Cardiac muscle cell (in vitro differentiated cells and primary cell): ENCODE results near the gene YPEL4. TPM values are rescaled to one million over a fixed set of nuclear protein-coding genes. Genes with fewer than 3 reads are reported as not detected.
A peak's percentile ranks its signal among the peaks of the same experiment; 100 is the strongest.

Experiments used
- DNase-seq, 2 donors: peaks; one replicate each; pipeline versions ENCODE4 v3.0.0 to v3.0.0-alpha.2; 2010 to 2017; ENCODE audit warnings: low read depth in 1 of 2, low spot score in 1 of 2
- H3K27ac ChIP-seq: fragments of 200-600 bp; sonication (generic); 2 replicates; pipeline ENCODE4 v1.5.1; 2016
- H3K27me3 ChIP-seq: fragments of 200-600 bp; sonication (generic); 2 replicates; pipeline ENCODE4 v1.6.0; 2016; ENCODE audit warnings: control low read depth
- H3K36me3 ChIP-seq: fragments of 200-600 bp; sonication (generic); 2 replicates; pipeline ENCODE4 v1.5.1; 2016; ENCODE audit warnings: control low read depth
- H3K4me1 ChIP-seq: fragments of 200-600 bp; sonication (generic); 2 replicates; pipeline ENCODE4 v1.8.1; 2017; ENCODE audit warnings: low read depth, mild to moderate bottlenecking, mixed run types
- H3K4me3 ChIP-seq: fragments of 200-600 bp; sonication (generic); 2 replicates; pipeline ENCODE4 v1.5.1; 2016; ENCODE audit warnings: mild to moderate bottlenecking
- H3K9me3 ChIP-seq: fragments of 200-600 bp; sonication (generic); 2 replicates; pipeline ENCODE4 v1.5.1; 2017; ENCODE audit warnings: low read depth, mild to moderate bottlenecking, control low read depth
- polyA plus RNA-seq: library from polyadenylated mRNA; unstranded; fragments of >200 nt; fragmentation: Nextera tagmentation; extraction: Ambion mirVana; gene quantifications from 2 replicates; pipeline ENCODE4 v1.2.1, GENCODE V29; 2016
- total RNA-seq: library from RNA; depleted of rRNA; stranded (reverse); fragments of >200 nt; gene quantifications from 2 replicates; pipeline ENCODE4 v1.2.3, GENCODE V29; 2016
- TF ChIP-seq, protein P1 (sequence below): IDR thresholded peaks from 2 replicates; pipeline ENCODE4 v1.5.1; 2012; ENCODE audit warnings: low read depth, mild to moderate bottlenecking, low read length

The YPEL4 gene
- total and polyA plus RNA-seq, 2 experiments from 2014 or later: 1.1 to 1.3 TPM

DNA sequence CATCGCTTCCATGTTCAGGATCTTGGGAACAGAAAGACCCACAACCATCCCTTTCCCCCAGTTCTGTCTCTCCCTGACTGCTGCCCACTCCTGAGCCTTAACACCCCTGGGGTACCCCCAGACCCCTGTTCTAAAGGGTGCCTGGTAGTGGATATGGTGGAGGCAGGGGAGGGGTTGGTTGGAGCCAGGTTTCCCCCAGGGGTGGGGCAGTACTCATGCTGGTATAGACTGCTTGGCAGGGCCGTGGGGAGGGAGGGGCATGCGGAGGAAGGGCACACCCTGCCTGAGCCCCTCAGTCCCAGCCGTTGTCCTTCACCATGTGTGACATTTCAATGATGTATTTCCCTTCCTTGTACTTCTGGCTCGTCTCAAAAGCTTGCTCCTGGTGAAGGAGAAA, 4.0 kb downstream of the YPEL4 start:
- Histone ChIP-seq H3K4me3 (no peak overlapping the region), H3K4me1 (peaks cover 75% of the 10 kb centered on the region), H3K27me3 (no peaks in the 10 kb centered on the region), H3K27ac (peak overlapping the region; percentile 55), H3K9me3 (no peaks in the 10 kb centered on the region), H3K36me3 (no peaks in the 10 kb centered on the region)
- TF ChIP-seq, protein P1, sequence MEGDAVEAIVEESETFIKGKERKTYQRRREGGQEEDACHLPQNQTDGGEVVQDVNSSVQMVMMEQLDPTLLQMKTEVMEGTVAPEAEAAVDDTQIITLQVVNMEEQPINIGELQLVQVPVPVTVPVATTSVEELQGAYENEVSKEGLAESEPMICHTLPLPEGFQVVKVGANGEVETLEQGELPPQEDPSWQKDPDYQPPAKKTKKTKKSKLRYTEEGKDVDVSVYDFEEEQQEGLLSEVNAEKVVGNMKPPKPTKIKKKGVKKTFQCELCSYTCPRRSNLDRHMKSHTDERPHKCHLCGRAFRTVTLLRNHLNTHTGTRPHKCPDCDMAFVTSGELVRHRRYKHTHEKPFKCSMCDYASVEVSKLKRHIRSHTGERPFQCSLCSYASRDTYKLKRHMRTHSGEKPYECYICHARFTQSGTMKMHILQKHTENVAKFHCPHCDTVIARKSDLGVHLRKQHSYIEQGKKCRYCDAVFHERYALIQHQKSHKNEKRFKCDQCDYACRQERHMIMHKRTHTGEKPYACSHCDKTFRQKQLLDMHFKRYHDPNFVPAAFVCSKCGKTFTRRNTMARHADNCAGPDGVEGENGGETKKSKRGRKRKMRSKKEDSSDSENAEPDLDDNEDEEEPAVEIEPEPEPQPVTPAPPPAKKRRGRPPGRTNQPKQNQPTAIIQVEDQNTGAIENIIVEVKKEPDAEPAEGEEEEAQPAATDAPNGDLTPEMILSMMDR: no peak
- DNase-seq: peak in 1 of 2 donors; percentile 40

- no peaks in the 10 kb centered on the region for H3K9me3 ChIP-seq
- H3K27ac ChIP-seq: peak overlapping the region; percentile 55
- peaks cover 75% of the 10 kb centered on the region for H3K4me1 ChIP-seq
- TF ChIP-seq, protein P1: peak; percentile 83
- H3K36me3 ChIP-seq: no peaks in the 10 kb centered on the region
- peak; percentile 81 to 86 for DNase-seq
- no peaks in the 10 kb centered on the region for H3K27me3 ChIP-seq
- H3K4me3 ChIP-seq: no peak overlapping the region
Observed at GRCh38 chr11:57644748-57645688, 4.7 kb downstream of the YPEL4 start.

GRCh38 chr11:57643802-57644201, 5.9 kb downstream of the YPEL4 start:
- DNase-seq: peak in 1 of 2 donors; percentile 67
- H3K9me3 ChIP-seq: no peaks in the 10 kb centered on the region
- H3K36me3 ChIP-seq: no peaks in the 10 kb centered on the region
- H3K4me3 ChIP-seq: no peak overlapping the region
- peaks cover 68% of the 10 kb centered on the region for H3K4me1 ChIP-seq
- TF ChIP-seq, protein P1: peak; percentile 27
- H3K27ac ChIP-seq: peak overlapping the region; percentile 55
- no peaks in the 10 kb centered on the region for H3K27me3 ChIP-seq

- Histone ChIP-seq H3K27ac (peak overlapping the region; percentile 100), H3K4me1 (peaks cover 47% of the 10 kb centered on the region), H3K4me3 (peak overlapping the region; percentile 92), H3K9me3 (no peaks in the 10 kb centered on the region), H3K36me3 (no peaks in the 10 kb centered on the region), H3K27me3 (no peaks in the 10 kb centered on the region)
- DNase-seq: peak; percentile 71 to 75
- TF ChIP-seq, protein P1: peak; percentile 61
Observed at GRCh38 chr11:57641011-57641807, 8.5 kb downstream of the YPEL4 start.

DNA sequence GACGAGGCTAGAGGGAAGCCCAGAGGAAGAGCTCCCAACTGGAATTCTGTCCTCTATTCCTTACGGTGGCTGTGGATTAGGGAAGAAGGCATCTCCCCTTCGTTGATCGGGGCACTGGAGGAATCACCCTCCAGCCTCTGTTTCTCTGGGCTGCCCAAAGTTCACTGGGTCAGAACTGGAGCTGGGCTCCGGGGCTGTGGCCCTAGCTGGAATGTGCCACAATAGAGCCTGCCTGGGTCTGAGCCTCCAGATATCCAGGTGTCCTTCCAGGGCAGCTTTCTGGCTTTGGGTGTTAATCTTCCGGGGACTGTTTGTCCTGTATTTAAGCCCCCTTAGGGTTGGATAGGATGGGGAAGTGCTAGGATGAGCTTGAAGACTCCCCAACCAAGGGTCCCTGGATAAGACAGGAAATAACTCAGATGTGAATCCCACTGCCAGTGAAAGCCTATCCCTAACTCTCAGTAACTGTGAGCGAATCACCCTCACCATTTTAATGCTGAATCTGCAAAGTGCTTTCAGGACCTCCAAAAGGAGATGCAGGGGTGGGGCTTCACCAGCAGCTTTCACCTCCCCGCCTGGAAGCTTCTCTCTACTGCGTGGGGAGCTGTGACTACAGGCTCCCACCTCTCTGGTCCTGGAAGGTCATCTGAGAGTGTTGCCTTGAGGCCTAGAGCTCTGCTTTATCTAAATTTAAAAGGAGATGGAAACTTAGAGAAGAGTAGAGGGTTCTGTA, 9.5 kb downstream of the YPEL4 start:
- H3K36me3 ChIP-seq: no peaks in the 10 kb centered on the region
- no peaks in the 10 kb centered on the region for H3K9me3 ChIP-seq
- peak overlapping the region; percentile 92 for H3K4me3 ChIP-seq
- H3K4me1 ChIP-seq: peaks cover 37% of the 10 kb centered on the region
- TF ChIP-seq, protein P1: no peak
- H3K27me3 ChIP-seq: no peaks in the 10 kb centered on the region
- peak overlapping the region; percentile 100 for H3K27ac ChIP-seq
- DNase-seq: no peak
